ENCODE results near the gene CALN1.

Gene CALN1

DNA sequence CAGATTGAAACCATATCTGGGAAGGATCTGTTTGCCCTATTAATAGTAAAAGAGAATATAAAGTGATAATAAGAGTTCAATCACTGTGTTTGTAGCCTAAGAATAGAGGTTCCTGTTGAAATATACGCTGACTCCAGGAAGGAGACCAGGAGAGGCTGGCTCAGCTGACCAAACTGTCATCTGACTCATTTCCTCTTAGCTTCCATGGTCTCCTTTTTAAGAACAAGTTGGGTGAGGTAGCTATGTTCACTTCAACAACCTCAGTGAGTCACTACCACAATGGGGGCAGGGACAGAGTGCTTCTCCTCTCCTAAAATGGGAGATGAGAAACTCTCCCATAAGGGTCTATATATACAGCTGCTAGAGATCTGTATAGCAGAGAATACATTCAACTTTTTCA is 543.3 kb downstream of the CALN1 start:
- TF ChIP-seq CTCF (IDR thresholded peaks at IDR 0.05) (no peak), ZFX (IDR thresholded peaks at IDR 0.05; ENCODE audit: borderline replicate concordance) (no peak)
- H3K27ac ChIP-seq, result no peak overlapping the region

DNA sequence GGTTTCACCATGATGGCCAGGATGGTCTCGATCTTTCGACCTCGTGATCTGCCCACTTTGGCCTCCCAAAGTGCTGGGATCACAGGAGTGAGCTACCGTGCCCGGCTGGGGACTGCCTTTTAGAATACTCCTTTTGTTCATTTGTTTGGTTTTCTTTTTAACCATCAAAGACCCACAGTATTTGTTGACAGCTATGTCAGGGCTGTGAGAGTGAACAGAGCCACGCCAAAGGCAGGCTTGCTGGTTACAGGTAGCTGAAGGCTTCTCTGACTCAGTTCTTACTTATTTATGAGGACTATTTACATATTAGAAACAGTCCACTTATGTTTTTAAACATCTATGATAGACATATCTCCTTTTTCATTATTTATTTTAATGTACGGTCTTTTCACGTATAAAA is 544.5 kb downstream of the CALN1 start:
- TF ChIP-seq ZFX (IDR thresholded peaks at IDR 0.05; ENCODE audit: borderline replicate concordance) (no peak), CTCF (IDR thresholded peaks at IDR 0.05) (no peak)
- H3K27ac ChIP-seq, result no peak overlapping the region

- TF ChIP-seq ZFX (IDR thresholded peaks at IDR 0.05; ENCODE audit: borderline replicate concordance), result no peak
- no peak for TF ChIP-seq CTCF (IDR thresholded peaks at IDR 0.05)
- H3K27ac ChIP-seq, result no peak overlapping the region
Observed at GRCh38 chr7:71865172-71865571, 547.0 kb downstream of the CALN1 start.

- no peak for TF ChIP-seq ZFX (IDR thresholded peaks at IDR 0.05; ENCODE audit: borderline replicate concordance)
- no peak for TF ChIP-seq CTCF (IDR thresholded peaks at IDR 0.05)
- H3K27ac ChIP-seq, result no peak overlapping the region
Observed at GRCh38 chr7:71864130-71864529, 548.0 kb downstream of the CALN1 start.

DNA sequence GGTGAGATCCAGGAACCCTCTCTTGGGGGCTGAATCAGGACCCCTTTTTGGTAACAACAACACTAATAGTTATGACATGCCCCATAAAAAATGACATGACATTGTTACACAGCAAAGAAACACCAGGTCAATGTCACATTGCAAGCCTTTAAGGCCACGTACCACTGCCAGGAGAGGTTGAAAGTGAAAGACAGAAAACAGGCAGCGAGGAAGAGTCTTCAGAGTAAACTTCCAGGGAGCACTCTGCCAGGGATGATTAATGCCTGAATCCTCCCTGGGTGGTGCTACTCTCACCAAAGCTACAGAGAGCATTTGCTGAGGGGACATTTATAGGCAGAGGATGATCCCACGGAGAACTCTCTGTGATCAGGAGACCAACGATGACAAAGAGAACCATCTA is 551.6 kb downstream of the CALN1 start:
- no peak overlapping the region for H3K27ac ChIP-seq
- TF ChIP-seq ZFX (IDR thresholded peaks at IDR 0.05; ENCODE audit: borderline replicate concordance), result no peak
- no peak for TF ChIP-seq CTCF (IDR thresholded peaks at IDR 0.05)

- TF ChIP-seq CTCF (IDR thresholded peaks at IDR 0.05) (no peak), ZFX (IDR thresholded peaks at IDR 0.05; ENCODE audit: borderline replicate concordance) (no peak)
- no peak overlapping the region for H3K27ac ChIP-seq
Observed at GRCh38 chr7:71857338-71857737, 554.8 kb downstream of the CALN1 start.

GRCh38 chr7:71854546-71855397 is 557.4 kb downstream of the CALN1 start:
- no peak overlapping the region for H3K27ac ChIP-seq
- TF ChIP-seq CTCF (IDR thresholded peaks at IDR 0.05) (no peak), ZFX (IDR thresholded peaks at IDR 0.05; ENCODE audit: borderline replicate concordance) (no peak)

Data from 22Rv1 (cell line).